OCI-LY1 (cell line): ENCODE measurements around the gene ZSCAN9.

Source experiments
- H2AFZ ChIP-seq: fragments of 200-600 bp; sonication (generic), shearing (Covaris generic); 2 replicates; pipeline ENCODE4 v1.6.0; 2014; ENCODE audit warnings: antibody characterized with exemption, mild to moderate bottlenecking, low read length
- H3F3A ChIP-seq: fragments of 200-600 bp; sonication (generic), shearing (Covaris generic); 2 replicates; pipeline ENCODE4 v1.6.0; 2014; ENCODE audit warnings: mild to moderate bottlenecking, antibody characterized with exemption, low read length, moderate library complexity; ENCODE audit not compliant: insufficient read depth
- H3K27ac ChIP-seq: fragments of 200-600 bp; sonication (generic); 2 replicates; pipeline ENCODE4 v1.5.1; 2014; ENCODE audit warnings: low read length, mixed run types, mild to moderate bottlenecking, low read depth; ENCODE audit not compliant: poor library complexity, severe bottlenecking
- H3K27me3 ChIP-seq: fragments of 200-600 bp; sonication (generic); 2 replicates; pipeline ENCODE4 v1.6.0; 2014; ENCODE audit warnings: antibody characterized with exemption, mild to moderate bottlenecking, low read length, moderate library complexity; ENCODE audit not compliant: insufficient read depth
- H3K36me3 ChIP-seq: fragments of 200-600 bp; sonication (generic); 2 replicates; pipeline ENCODE4 v1.6.1; 2014; ENCODE audit warnings: mild to moderate bottlenecking, antibody characterized with exemption, low read length, moderate library complexity, mixed read lengths; ENCODE audit not compliant: insufficient read depth
- H3K4me1 ChIP-seq: fragments of 200-600 bp; sonication (generic); 2 replicates; pipeline ENCODE4 v1.5.1; 2014; ENCODE audit warnings: mild to moderate bottlenecking, low read length, moderate library complexity; ENCODE audit not compliant: insufficient read depth, severe bottlenecking
- H3K4me2 ChIP-seq: fragments of 200-600 bp; sonication (generic), shearing (Covaris generic); 2 replicates; pipeline ENCODE4 v1.6.1; 2014; ENCODE audit warnings: low read length
- H3K4me3 ChIP-seq: fragments of 200-600 bp; sonication (generic); 2 replicates; pipeline ENCODE4 v1.5.1; 2014; ENCODE audit warnings: low read length, low read depth, mild to moderate bottlenecking, mixed read lengths; ENCODE audit not compliant: poor library complexity, severe bottlenecking
- H3K79me2 ChIP-seq: fragments of 200-600 bp; shearing (Covaris generic); 2 replicates; pipeline ENCODE4 v1.6.1; 2016; ENCODE audit warnings: mixed run types, low read length, mixed read lengths; ENCODE audit not compliant: insufficient read depth
- H3K9ac ChIP-seq: fragments of 200-600 bp; sonication (generic), shearing (Covaris generic); 2 replicates; pipeline ENCODE4 v1.6.1; 2014; ENCODE audit warnings: mild to moderate bottlenecking, low read length, mixed read lengths
- H3K9me2 ChIP-seq: fragments of 200-600 bp; sonication (generic), shearing (Covaris generic); 2 replicates; pipeline ENCODE4 v1.6.1; 2014; ENCODE audit warnings: low read depth, mild to moderate bottlenecking, low read length, mixed read lengths
- H3K9me3 ChIP-seq: fragments of 200-600 bp; shearing (Covaris generic); 2 replicates; pipeline ENCODE4 v1.6.1; 2014; ENCODE audit warnings: low read length, mixed read lengths
- H4K20me1 ChIP-seq: fragments of 200-600 bp; sonication (generic), shearing (Covaris generic); 2 replicates; pipeline ENCODE4 v1.6.0; 2016; ENCODE audit warnings: mild to moderate bottlenecking, low read length; ENCODE audit not compliant: insufficient read depth
- CTCF ChIP-seq: fragments of 200-600 bp; sonication (generic), shearing (Covaris generic); IDR thresholded peaks from 2 replicates; pipeline ENCODE4 v1.5.1; 2017; ENCODE audit warnings: mild to moderate bottlenecking, antibody characterized with exemption, low read length, moderate library complexity, mixed read lengths
- EZH2 ChIP-seq: fragments of 200-600 bp; sonication (generic), shearing (Covaris generic); IDR thresholded peaks from 2 replicates; pipeline ENCODE4 v1.8.0; 2017; ENCODE audit warnings: borderline replicate concordance, mixed run types, mild to moderate bottlenecking, antibody characterized with exemption, low read length, moderate library complexity, mixed read lengths

Gene ZSCAN9

GRCh38 chr6:28254121-28254519 lies 29.0 kb downstream of the ZSCAN9 start:
- Histone ChIP-seq H3F3A (no peaks in the 10 kb centered on the region; the same call in 1 of the 2 replicates), H3K79me2 (peaks cover 4% of the 10 kb centered on the region; the same call in 1 of the 2 replicates), H2AFZ (no peak overlapping the region), H4K20me1 (no peaks in the 10 kb centered on the region), H3K27ac (no peak overlapping the region), H3K9me2 (no peaks in the 10 kb centered on the region), H3K9ac (no peak overlapping the region), H3K9me3 (no peaks in the 10 kb centered on the region), H3K27me3 (no peaks in the 10 kb centered on the region), H3K36me3 (no peaks in the 10 kb centered on the region), H3K4me3 (no peak overlapping the region), H3K4me1 (peaks cover 20% of the 10 kb centered on the region), H3K4me2 (no peak overlapping the region)
- TF ChIP-seq EZH2 (no peak), CTCF (no peak)

GRCh38 chr6:28257042-28257441 lies 32.0 kb downstream of the ZSCAN9 start:
- Histone ChIP-seq H3K4me3 (no peak overlapping the region), H3K4me2 (no peak overlapping the region), H3F3A (no peaks in the 10 kb centered on the region; the same call in 1 of the 2 replicates), H3K79me2 (no peaks in the 10 kb centered on the region), H2AFZ (no peak overlapping the region), H3K27ac (no peak overlapping the region), H3K9ac (no peak overlapping the region), H3K9me2 (no peaks in the 10 kb centered on the region), H4K20me1 (no peaks in the 10 kb centered on the region), H3K27me3 (no peaks in the 10 kb centered on the region), H3K36me3 (no peaks in the 10 kb centered on the region), H3K4me1 (peaks cover 10% of the 10 kb centered on the region), H3K9me3 (no peaks in the 10 kb centered on the region)
- TF ChIP-seq EZH2 (no peak), CTCF (no peak)

- Histone ChIP-seq H3K4me3 (no peak within 1 kb of the TSS), H3K27me3 (no peaks in the 10 kb centered on the region), H3K9me2 (no peaks in the 10 kb centered on the region), H3K9ac (no peak within 1 kb of the TSS), H4K20me1 (no peaks in the 10 kb centered on the region), H3K36me3 (no peaks in the 10 kb centered on the region), H3K27ac (no peak within 1 kb of the TSS), H3K4me2 (no peak within 1 kb of the TSS), H3F3A (no peaks in the 10 kb centered on the region; the same call in 1 of the 2 replicates), H3K4me1 (peaks cover 4% of the 10 kb centered on the region), H2AFZ (no peak within 1 kb of the TSS), H3K79me2 (no peaks in the 10 kb centered on the region), H3K9me3 (no peaks in the 10 kb centered on the region)
- no peak for TF ChIP-seq EZH2
- no peak for TF ChIP-seq CTCF
These were observed 34.1 kb downstream of the ZSCAN9 start, which contains the start of gene NKAPL for GRCh38 chr6:28258877-28259777. Gene NKAPL (plus strand): TSS chr6:28259297. CDS start chr6:28259372, 75 bp downstream.
